Epithelial cell of esophagus (primary cell): ENCODE data around the gene NR3C2.
"Not testable (repeated sequence)": the region's sequence is repeated elsewhere in the genome, so short reads cannot be mapped to it uniquely, and the experiment has no call there.

ENCODE experiments used
- DNase-seq: peaks from one replicate; pipeline ENCODE4 v3.0.0; 2010; ENCODE audit warnings: low read depth
- H3K4me3 ChIP-seq: 2 replicates; pipeline ENCODE4 v1.5.1; 2011; ENCODE audit warnings: mild to moderate bottlenecking, low read length, control low read depth
- CTCF ChIP-seq: IDR thresholded peaks from 2 replicates; pipeline ENCODE4 v1.5.1; 2011; ENCODE audit warnings: low read depth, mild to moderate bottlenecking, low read length, control low read depth, inconsistent platforms; ENCODE audit not compliant: insufficient read depth; ENCODE audit errors: missing control alignments

The NR3C2 gene

GRCh38 chr4:148329751-148330150 lies 112.5 kb downstream of the NR3C2 start:
- no peak overlapping the region for H3K4me3 ChIP-seq
- no peak for DNase-seq
- TF ChIP-seq CTCF = no peak

DNA sequence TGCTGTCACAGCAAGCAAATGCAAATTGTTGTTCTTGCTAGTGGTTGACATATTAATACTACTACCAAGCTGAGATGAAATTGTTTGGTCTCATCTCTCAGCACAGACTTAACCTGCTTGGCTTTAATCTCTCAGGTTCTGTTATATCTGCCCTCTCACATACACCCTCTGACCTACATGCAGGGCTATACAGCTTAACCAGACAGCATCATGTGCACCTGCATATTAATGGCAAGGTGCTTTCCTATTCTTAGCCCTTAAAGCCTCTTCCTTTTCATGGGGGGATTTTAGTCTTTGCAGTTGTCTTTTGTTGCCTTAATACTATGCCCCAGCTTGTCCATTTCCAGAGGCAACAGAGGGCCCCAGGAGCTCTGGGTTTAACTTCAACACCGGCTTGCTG lies 114.5 kb downstream of the NR3C2 start:
- no peak for DNase-seq
- no peak for TF ChIP-seq CTCF
- no peak overlapping the region for H3K4me3 ChIP-seq

DNA sequence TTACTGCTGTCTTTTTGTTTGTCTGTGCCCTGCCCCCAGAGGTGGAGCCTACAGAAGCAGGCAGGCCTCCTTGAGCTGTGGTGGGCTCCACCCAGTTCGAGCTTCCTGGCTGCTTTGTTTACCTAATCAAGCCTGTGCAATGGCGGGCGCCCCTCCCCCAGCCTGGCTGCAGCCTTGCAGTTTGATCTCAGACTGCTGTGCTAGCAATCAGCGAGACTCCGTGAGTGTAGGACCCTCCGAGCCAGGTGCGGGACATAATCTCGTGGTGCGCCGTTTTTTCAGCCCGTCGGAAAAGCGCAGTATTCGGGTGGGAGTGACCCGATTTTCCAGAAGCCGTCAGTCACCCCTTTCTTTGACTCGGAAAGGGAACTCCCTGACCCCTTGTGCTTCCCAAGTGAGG lies 118.9 kb downstream of the NR3C2 start:
- not testable (repeated sequence) for H3K4me3 ChIP-seq, DNase-seq

- no peak for TF ChIP-seq CTCF
- DNase-seq = no peak
- no peak overlapping the region for H3K4me3 ChIP-seq
Observed at GRCh38 chr4:148315049-148315448, 127.2 kb downstream of the NR3C2 start.

DNA sequence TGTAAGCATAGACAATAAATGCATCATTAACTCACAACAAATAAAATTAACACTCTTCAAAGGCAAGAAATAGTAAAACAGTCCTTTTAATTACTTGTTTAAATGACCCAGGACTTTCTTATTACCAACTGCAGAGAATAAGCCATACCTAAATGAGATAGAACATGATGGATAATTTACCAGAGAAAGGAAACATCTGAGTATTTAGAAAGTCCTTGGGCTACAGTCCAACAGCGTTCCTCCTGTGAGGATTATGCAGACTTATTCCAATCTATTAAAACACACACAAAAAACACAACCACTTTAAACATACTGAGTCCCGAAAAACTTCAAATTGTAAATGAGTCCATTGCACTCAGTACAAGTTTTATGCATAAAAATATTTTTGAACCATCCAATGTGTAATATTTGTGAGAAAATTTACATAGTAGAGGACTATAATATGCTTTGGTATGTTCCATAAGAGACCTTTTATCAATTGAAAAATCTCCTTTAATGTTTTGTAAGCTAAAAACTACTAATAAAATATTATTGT lies 129.2 kb downstream of the NR3C2 start:
- no peak for DNase-seq
- TF ChIP-seq CTCF = no peak
- no peak overlapping the region for H3K4me3 ChIP-seq

DNA sequence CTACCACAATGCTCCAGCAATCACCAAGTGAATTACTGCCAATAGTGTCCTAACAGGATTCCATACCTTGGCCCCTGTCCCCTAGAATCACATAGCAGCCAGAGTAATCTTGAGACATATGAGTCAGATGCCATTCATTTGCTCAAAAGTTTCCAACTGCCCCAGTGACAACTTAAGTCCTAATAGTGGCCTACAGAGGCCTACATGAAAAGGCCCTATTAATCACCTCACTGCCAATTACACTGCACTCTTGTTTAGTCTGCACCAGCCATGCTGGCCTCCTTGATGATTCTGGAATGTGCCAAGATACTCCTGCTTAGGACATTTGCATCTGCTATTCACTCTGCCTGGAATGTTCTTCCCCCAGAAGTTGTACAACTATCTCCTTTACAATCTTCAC lies 130.7 kb downstream of the NR3C2 start:
- no peak for DNase-seq
- no peak overlapping the region for H3K4me3 ChIP-seq
- no peak for TF ChIP-seq CTCF

DNA sequence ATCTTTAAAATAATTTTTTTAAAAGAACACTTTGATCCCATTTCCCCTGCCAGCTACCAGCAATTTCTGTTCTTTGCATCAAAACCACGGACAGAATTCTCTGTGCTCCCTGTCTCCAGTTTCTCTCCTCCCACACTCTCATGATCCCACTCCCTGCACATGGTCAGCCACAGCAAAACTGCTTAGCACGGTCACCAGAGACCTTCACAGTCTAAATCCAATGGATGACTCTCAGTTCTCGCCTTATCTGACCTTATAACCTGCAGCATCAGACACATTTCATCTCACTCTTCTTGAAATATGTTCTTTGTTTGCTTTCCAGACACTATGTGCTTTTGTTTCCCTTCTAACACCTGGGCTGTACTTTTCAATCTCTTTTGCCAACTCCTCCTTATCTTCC lies 131.5 kb downstream of the NR3C2 start:
- DNase-seq = no peak
- no peak for TF ChIP-seq CTCF

More for the DNA sequence above, 131.5 kb downstream of the NR3C2 start:
- no peak overlapping the region for H3K4me3 ChIP-seq
